ENCODE measurements around the gene CHRM1. TPM values are rescaled to one million over a fixed set of nuclear protein-coding genes. Genes with fewer than 3 reads are reported as not detected.

The CHRM1 gene
- total RNA-seq, 1 experiment from 2014 or later = 0.10 TPM

GRCh38 chr11:62908468-62909072, 12.6 kb downstream of the CHRM1 start:
- BruUV-seq (replicated peaks) = no TSS peak
- no peaks in the 10 kb centered on the region for H4K20me1 ChIP-seq (ENCODE audit: insufficient read depth)
- ChIA-PET POLR2A (no interaction called here), CTCF (interaction anchor here (0.6 to 12.2 kb wide), 14 partner anchors 11 to 305 kb away, joined by 3 to 285 read pairs (median 3); partner anchors contain the start of gene CHRM1), RAD21 (ENCODE audit: low non-redundant PET in 1 of 2, low total read pairs in 2 of 2, uncharacterized antibody in 2 of 2, unreplicated experiment in 2 of 2) (interaction anchor here (0.5 to 0.9 kb wide), 4 partner anchors 67 to 481 kb away, joined by 3 to 8 read pairs (median 4); no protein-coding TSS in a partner anchor)
- no peak overlapping the region; the same call in 1 of the 2 replicates for H3K27ac ChIP-seq (ENCODE audit: low read depth, low read length)
- H3K4me3 ChIP-seq (replicated peaks in 1 of 2; ENCODE audit: low read depth in 1 of 2, low read length in 2 of 2) = no peak overlapping the region
- H2AFZ ChIP-seq (ENCODE audit: low read depth, low read length, poor library complexity, severe bottlenecking) = no peak overlapping the region
- no peak for TF ChIP-seq MAX (IDR thresholded peaks at IDR 0.05)
- no peak for TF ChIP-seq CEBPB (IDR thresholded peaks at IDR 0.05; ENCODE audit: low read depth)
- TF ChIP-seq ZBTB33 (IDR thresholded peaks at IDR 0.05; ENCODE audit: extremely low read depth, insufficient replicate concordance, low read length) = no peak
- no peak for TF ChIP-seq CTCF (IDR thresholded peaks at IDR 0.05 in 2 of 3, conservative IDR thresholded peaks at IDR 0.05 in 1 of 3; ENCODE audit: borderline replicate concordance in 1 of 3, insufficient read depth in 1 of 3, low read depth in 2 of 3, low read length in 2 of 3)
- TF ChIP-seq ATF3 (IDR thresholded peaks at IDR 0.05) = no peak
- no peak for TF ChIP-seq SRF (IDR thresholded peaks at IDR 0.05; ENCODE audit: low read depth)
- TF ChIP-seq YY1 (IDR thresholded peaks at IDR 0.05; ENCODE audit: extremely low read depth, insufficient replicate concordance, low read depth, low read length) = no peak
- TF ChIP-seq FOSL1 (IDR thresholded peaks at IDR 0.05; ENCODE audit: low read depth) = no peak
- no peak for TF ChIP-seq SP1 (IDR thresholded peaks at IDR 0.05; ENCODE audit: low read depth)
- no peak for TF ChIP-seq TCF7L2 (IDR thresholded peaks at IDR 0.05; ENCODE audit: borderline replicate concordance, extremely low read depth, insufficient read depth, insufficient read length)
- TF ChIP-seq SIN3A (IDR thresholded peaks at IDR 0.05; ENCODE audit: low read depth) = no peak
- no peak for TF ChIP-seq CBX3 (IDR thresholded peaks at IDR 0.05; ENCODE audit: low read depth)
- TF ChIP-seq JUND (IDR thresholded peaks at IDR 0.05) = no peak
- TF ChIP-seq EGR1 (IDR thresholded peaks at IDR 0.05; ENCODE audit: low read depth) = no peak
- TF ChIP-seq RAD21 (IDR thresholded peaks at IDR 0.05; ENCODE audit: low read depth) = no peak
- no peak for TF ChIP-seq EZH2 (IDR thresholded peaks at IDR 0.05)
- peak overlapping the region; percentile 30 for H3K4me2 ChIP-seq (ENCODE audit: low read length)
- ATAC-seq (no peak), DNase-seq (ENCODE audit: low read depth, low spot score) (no peak)
- H3K36me3 ChIP-seq (ENCODE audit: control insufficient read depth in 1 of 2, insufficient read depth in 2 of 2, low read length in 2 of 2) = no peaks in the 10 kb centered on the region
- no peaks in the 10 kb centered on the region for H3K9me2 ChIP-seq (ENCODE audit: insufficient read depth)
- no peak overlapping the region for H3K9ac ChIP-seq (ENCODE audit: low read length)
- H3K27me3 ChIP-seq (ENCODE audit: insufficient read depth, low read length) = no peaks in the 10 kb centered on the region
- peaks cover 9 to 18% of the 10 kb centered on the region in 2 experiments; a peak in 3 of 4 replicates for H3K4me1 ChIP-seq (ENCODE audit: control insufficient read depth in 1 of 2, insufficient read depth in 2 of 2, low read length in 2 of 2)
- no peaks in the 10 kb centered on the region for H3K79me2 ChIP-seq (ENCODE audit: insufficient read depth, low read length)
- no peaks in the 10 kb centered on the region for H3K9me3 ChIP-seq (ENCODE audit: control insufficient read depth in 1 of 2, insufficient read depth in 1 of 2, low read depth in 1 of 2, low read length in 2 of 2)
- intact Hi-C loops (cut with micrococcal nuclease) = loop anchor here (1.0 kb wide), 2 partner anchors 67 to 304 kb away; no protein-coding TSS in a partner anchor
